ENCODE measurements around the gene FAM222A.

- TF ChIP-seq CTCF (IDR thresholded peaks at IDR 0.05; ENCODE audit: low read depth, low read length, poor library complexity, severe bottlenecking) (no peak), EZH2phosphoT487 (IDR thresholded peaks at IDR 0.05; ENCODE audit: borderline replicate concordance, low read length) (no peak)
These were observed 31.6 kb downstream of the FAM222A start for GRCh38 chr12:109744986-109745942.
